H1 (cell line): ENCODE results near the gene TSKS. TPM values are rescaled to one million over a fixed set of nuclear protein-coding genes. Genes with fewer than 3 reads are reported as not detected.

Experiments
- CTCF ChIP-seq, 3 experiments: IDR thresholded peaks; 1 replicate in 2 of 3; 2 replicates in 1 of 3; pipeline versions ENCODE4 v1.5.1 to v1.6.1; 2011; ENCODE audit warnings: low read length in 3 of 3, mild to moderate bottlenecking in 3 of 3, inconsistent platforms in 2 of 3, low read depth in 1 of 3, moderate library complexity in 1 of 3; ENCODE audit not compliant: insufficient read depth in 1 of 3; ENCODE audit errors: control extremely low read depth in 1 of 3
- SAP30 ChIP-seq: fragments of 300-600 bp; sonication (generic); IDR thresholded peaks from 2 replicates; pipeline ENCODE4 v1.7.1; 2012; ENCODE audit warnings: low read length, moderate library complexity, mild to moderate bottlenecking, inconsistent platforms; ENCODE audit not compliant: insufficient read depth, insufficient replicate concordance
- polyA plus RNA-seq, 7 experiments: library from polyadenylated mRNA; depleted of rRNA in 3 of 7; stranded (reverse) in 5 of 7; unstranded in 2 of 7; fragments of >200 nt in 5 of 7; fragments of 200-250 nt in 2 of 7; gene quantifications; 1 replicate in 5 of 7; 2 replicates in 1 of 7; 4 replicates in 1 of 7; pipeline versions ENCODE4 v1.2.1 to v1.2.3, GENCODE V29; 2011 to 2013; ENCODE audit warnings: missing spikeins in 2 of 7, mixed read lengths in 2 of 7
- total RNA-seq: library from RNA; stranded (reverse); fragmentation: NEBNext Ultra II Directional; extraction: Animal tissue kit (Norgen Biotek cat#: 25700); gene quantifications from 2 replicates; pipeline ENCODE4 v1.2.1, GENCODE V29; 2021
- TF ChIP-seq, protein P1 (sequence below): IDR thresholded peaks from 2 replicates; pipeline ENCODE4 v1.6.1; 2011; ENCODE audit warnings: low read depth, mild to moderate bottlenecking, low read length; ENCODE audit not compliant: insufficient read depth

Gene TSKS
- total and polyA plus RNA-seq, 2 of the 8 experiments (the other 6 are each of a cell fraction or from before 2014, with no cell fraction given): 0.21 TPM; not detected in 1

- TF ChIP-seq CTCF (IDR thresholded peaks at IDR 0.05; ENCODE audit: control extremely low read depth in 1 of 3, insufficient read depth in 1 of 3, low read depth in 1 of 3, low read length in 3 of 3) (no peak), SAP30 (no peak)
- TF ChIP-seq, protein P1, sequence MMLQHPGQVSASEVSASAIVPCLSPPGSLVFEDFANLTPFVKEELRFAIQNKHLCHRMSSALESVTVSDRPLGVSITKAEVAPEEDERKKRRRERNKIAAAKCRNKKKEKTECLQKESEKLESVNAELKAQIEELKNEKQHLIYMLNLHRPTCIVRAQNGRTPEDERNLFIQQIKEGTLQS: no peak
- TF ChIP-seq, all 59 proteins: peak for 0
These were observed 43.5 kb upstream of the TSKS start (continued) for GRCh38 chr19:49806620-49806959.
